ENCODE measurements around the gene SNX30. TPM values are rescaled to one million over a fixed set of nuclear protein-coding genes. Genes with fewer than 3 reads are reported as not detected.

The SNX30 gene, protein sequence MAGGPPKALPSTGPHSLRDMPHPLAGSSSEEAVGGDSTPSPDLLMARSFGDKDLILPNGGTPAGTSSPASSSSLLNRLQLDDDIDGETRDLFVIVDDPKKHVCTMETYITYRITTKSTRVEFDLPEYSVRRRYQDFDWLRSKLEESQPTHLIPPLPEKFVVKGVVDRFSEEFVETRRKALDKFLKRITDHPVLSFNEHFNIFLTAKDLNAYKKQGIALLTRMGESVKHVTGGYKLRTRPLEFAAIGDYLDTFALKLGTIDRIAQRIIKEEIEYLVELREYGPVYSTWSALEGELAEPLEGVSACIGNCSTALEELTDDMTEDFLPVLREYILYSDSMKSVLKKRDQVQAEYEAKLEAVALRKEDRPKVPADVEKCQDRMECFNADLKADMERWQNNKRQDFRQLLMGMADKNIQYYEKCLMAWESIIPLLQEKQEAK
- total RNA-seq = 13.6 and 14.9 TPM in 2 replicates

DNA sequence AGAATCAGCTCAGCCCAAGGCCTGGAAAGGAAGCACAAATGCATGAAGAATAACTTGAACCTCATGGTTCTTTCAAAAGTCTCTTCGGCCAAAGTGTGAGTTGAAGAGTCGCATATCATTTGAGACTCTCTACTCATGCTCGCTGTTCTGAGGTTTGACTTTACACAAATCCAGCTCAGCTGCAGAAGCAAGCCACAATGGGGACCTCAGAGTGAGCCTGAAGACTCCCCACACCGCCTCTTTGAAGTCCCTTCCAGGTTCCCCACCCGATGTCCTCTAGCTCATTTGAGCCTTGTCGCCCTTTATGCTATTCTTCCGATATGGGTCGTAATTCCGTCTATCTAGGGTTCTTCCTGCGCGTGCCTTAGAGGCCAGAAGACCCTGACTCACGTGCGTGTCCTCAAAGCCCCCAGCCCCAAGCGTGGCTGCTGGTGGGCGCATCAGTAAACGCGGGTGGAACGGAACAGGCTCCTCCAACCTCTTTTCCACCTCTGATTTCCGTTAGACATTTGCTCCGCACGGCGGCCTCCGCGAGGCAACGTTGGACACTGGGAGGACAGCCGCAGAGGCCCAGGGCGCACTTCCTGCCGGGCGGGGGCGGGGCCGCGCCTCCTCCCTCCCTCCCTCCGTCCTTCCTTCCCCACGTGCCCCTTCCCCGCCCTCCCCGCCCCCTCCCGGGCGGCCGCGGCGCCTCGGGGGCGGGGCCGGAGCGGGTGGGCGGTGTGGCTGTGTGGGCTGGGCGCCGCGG, at the start of gene SNX30:
TSS of gene SNX30 (plus strand) at position 745 of the 748 bp plus-strand sequence. CDS start 242 bp downstream, outside the sequence.

DNA sequence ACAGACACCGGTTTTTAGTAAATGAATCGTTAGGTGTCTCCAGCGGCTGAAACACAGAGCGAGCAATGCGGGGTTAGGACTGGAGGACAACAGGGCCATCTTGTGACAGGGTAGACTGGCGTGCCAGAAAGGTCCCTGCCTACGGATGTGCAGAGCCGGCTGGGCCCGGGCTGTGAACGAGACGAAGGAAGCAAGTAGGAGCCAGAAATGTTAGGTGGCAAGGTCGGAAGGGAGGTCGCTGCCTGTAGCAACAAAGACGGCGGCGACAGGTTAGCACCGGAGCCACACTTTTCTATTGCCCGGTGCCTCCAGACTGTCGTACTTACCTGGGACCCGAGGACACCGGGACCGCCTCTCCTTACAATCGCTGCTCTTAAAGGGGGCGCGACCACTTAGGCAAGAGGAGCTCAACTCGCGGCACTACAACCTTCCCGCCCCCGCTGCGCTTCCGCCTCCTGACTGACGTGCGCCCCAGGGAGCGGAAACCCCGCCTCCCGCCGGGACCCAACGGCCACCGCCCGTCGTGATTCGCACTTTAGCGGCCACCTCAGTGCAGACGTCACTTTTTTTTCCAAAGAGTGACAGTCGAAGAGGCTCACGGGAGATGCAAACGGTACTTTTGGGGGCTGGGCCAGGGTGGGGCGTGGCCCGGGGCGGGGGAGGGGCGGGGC, 32.8 kb upstream of the SNX30 start, which contains the start of gene INIP:
TSS of gene INIP (minus strand) at position 457 of the 671 bp plus-strand sequence. CDS start 1,632 bp downstream, outside the sequence.

DNA sequence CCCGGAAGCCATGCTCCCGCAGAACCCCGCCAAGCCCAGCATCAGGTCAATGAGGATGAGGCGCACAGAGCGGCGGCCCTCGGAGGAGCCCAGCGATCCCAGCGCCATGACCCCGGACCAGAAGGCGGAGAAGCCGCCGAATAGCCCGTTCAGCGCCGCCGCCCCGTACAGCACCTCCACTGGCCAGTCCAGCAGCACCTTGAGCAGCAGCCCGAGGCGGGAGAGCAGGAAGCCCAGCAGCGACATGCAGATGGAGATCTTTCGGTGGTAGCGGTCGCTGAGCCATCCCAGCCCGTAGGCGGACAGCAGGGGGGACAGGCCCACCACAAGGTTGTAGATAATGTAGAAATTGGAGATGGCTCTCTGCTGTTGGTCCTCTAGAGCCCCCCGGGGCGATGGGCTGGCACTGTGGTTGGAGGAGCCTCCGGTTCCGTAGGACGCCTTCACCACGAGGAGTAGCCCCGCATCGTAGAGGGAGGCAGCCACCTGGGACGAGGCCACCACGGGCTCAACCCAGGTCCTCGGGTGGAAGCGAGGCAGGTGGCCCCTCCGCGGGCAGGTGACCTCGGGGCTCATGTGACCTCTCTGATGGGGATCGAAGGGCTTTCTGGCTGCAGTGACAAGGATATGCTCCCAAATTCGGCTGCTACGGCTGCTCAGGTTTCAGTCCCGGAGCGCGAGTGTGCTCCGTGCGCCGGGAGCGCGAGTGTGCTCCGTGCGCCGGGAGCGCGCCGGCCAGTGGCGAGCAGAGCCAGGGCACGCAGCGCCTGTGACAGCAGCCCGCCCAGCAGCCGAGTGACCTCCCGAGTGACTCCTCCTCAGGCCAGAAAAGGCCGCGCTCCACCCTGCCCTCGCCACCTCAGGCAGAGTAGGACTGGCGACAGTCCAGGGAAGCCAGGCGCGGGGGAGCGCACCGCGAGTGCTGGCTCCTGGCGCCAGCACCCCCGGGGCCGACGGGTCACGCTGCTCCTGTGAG, 139.8 kb downstream of the SNX30 start, which contains the start of gene SLC46A2:
TSS of gene SLC46A2 (minus strand) at position 771 of the 976 bp plus-strand sequence. CDS start at position 576, 195 bp downstream.

Other genes starting within 250 kb of the SNX30 start
- gene INIP, start 32.6 kb upstream of the SNX30 start, total RNA-seq = 16.9 and 24.9 TPM in 2 replicates
- not detected in 2 replicates for gene SLC46A2, start 140.1 kb downstream of the SNX30 start, total RNA-seq